ENCODE data around the gene DUOX2.

The DUOX2 gene

DNA sequence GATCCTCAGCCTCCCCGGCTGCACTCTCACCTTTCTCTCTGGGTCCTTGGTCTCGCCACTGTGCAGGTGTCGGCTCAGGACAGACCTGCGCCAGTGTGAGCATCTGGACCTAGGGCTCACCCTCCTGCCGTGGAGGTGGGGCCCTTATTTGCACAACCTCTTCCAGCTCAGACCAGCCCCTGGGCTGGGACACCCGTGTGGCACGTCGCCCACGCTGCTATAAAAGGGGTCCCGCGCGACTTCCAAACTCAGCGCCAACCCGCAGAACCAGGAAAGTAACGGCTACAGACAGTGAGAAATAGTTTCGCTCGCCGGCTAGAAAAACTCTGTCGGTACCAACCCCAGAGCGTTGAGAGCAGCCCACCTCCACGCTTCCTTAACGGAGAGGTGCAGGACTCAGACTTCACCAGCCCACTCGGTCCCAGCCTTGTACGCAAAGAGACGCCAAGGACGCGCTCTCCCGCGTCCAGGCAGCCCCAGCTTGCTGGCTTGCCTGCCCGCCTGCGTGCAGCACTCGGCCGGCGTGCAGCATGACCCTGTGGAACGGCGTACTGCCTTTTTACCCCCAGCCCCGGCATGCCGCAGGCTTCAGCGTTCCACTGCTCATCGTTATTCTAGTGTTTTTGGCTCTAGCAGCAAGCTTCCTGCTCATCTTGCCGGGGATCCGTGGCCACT is at the start of gene DUOX2, which contains the start of gene DUOXA2:
DUOX2 (minus strand) TSS at position 97 of the 675 bp plus-strand sequence. CDS start 761 bp downstream, outside the sequence.
DUOXA2 (plus strand) TSS at position 251 of the 675 bp plus-strand sequence; CDS start at position 531, 280 bp downstream.
- DNase-seq, result no peak
- in situ Hi-C loops (cut with HindIII; ENCODE audit: low pct_ligation_motif_present, low pct_unique_long_range_greater_than_20kb, low sequenced_read_pairs), result no loop called here

DNA sequence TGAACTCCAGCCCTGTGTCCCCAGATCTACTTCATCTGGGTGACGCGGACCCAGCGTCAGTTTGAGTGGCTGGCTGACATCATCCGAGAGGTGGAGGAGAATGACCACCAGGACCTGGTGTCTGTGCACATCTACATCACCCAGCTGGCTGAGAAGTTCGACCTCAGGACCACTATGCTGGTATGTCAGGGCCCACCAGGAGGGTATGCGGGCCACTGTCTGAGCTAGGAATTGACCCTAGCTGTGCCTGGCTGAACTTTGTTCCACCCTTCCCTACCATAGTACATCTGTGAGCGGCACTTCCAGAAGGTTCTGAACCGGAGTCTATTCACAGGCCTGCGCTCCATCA is 49.5 kb upstream of the DUOX2 start:
- in situ Hi-C loops (cut with HindIII; ENCODE audit: low pct_ligation_motif_present, low pct_unique_long_range_greater_than_20kb, low sequenced_read_pairs), result no loop called here
- DNase-seq, result no peak

GRCh38 chr15:45162771-45163507 is 49.0 kb upstream of the DUOX2 start:
- DNase-seq, result peak; percentile 79
- in situ Hi-C loops (cut with HindIII; ENCODE audit: low pct_ligation_motif_present, low pct_unique_long_range_greater_than_20kb, low sequenced_read_pairs), result no loop called here

- in situ Hi-C loops (cut with HindIII; ENCODE audit: low pct_ligation_motif_present, low pct_unique_long_range_greater_than_20kb, low sequenced_read_pairs), result no loop called here
- DNase-seq, result no peak
These were observed 47.7 kb upstream of the DUOX2 start for GRCh38 chr15:45161666-45162065.

DNA sequence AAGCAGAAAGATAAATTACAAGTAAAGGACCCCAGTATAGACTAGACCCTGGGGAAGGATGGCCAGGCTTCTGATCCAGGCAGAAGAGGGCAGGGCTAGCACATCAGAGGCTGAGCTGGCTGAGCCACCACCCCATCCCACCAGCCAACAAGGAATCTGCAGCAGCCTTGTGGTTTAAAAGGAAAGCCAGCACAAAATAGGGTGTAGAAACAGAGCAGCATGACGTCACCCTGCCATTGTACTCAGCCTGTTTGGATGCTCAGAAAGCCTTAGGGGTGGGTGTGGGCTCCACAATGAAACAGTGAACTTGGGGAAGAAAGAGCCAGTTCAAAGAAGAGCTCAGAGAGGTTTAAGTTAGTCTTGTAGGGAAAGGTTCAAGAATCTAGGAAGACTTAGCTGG is 44.0 kb upstream of the DUOX2 start:
- in situ Hi-C loops (cut with HindIII; ENCODE audit: low pct_ligation_motif_present, low pct_unique_long_range_greater_than_20kb, low sequenced_read_pairs), result no loop called here
- no peak for DNase-seq

DNA sequence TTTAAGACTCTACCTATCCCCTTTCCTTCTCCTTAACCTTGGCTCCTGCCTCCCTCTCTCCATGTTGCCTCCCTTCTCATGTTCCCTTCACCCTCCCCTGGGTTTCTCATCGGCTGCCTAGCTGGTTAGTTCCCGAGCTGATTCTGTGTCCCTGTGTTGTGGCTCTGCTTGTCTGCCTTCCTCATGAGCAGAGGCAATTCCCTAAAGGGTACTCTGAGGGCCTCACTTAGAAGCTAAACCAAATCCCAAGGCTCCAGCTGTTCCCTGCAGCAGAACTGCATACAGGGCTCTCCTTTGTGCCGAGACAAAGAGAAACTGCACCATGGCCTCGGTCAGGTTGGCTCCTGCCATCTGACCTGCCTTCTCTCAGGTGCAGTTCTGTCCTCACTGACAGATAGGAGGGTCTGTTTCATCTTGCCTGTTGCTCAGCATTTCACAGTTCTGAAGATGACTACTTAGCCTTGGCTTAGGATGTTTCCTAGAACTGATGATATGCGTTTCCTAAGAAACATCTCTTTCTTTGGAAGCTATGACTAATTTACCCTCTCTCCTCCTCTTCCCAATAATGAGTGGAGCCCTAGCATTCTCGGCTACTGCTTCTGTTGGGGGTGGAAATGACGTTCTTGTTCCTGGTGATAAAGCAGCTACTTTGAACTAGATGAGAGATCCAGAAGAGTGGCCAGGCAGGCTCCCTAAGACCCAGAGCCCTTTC is 42.9 kb upstream of the DUOX2 start:
- DNase-seq, result no peak
- in situ Hi-C loops (cut with HindIII; ENCODE audit: low pct_ligation_motif_present, low pct_unique_long_range_greater_than_20kb, low sequenced_read_pairs), result no loop called here

- in situ Hi-C loops (cut with HindIII; ENCODE audit: low pct_ligation_motif_present, low pct_unique_long_range_greater_than_20kb, low sequenced_read_pairs), result no loop called here
- DNase-seq, result no peak
These were observed 41.8 kb upstream of the DUOX2 start for GRCh38 chr15:45155739-45156138.

GRCh38 chr15:45151998-45152828 is 38.2 kb upstream of the DUOX2 start:
- DNase-seq, result no peak
- in situ Hi-C loops (cut with HindIII; ENCODE audit: low pct_ligation_motif_present, low pct_unique_long_range_greater_than_20kb, low sequenced_read_pairs), result no loop called here

DNA sequence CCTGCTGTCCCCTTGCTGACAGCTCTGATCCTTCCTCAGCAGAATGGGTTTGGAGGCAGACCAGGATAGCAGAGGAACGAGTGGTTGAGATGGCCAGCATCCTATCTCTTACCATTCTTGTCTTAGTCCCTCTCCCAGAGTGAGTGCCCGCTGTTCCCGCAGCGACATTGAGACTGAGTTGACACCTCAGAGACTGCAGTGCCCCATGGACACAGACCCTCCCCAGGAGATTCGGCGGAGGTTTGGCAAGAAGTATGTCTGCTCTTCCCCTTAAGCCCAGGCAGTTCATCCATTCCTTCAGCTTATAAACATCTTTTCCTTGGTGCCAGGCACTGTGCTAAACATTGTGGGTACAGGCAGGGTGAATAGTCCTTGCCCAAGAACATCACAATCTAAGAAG is 37.0 kb upstream of the DUOX2 start:
- in situ Hi-C loops (cut with HindIII; ENCODE audit: low pct_ligation_motif_present, low pct_unique_long_range_greater_than_20kb, low sequenced_read_pairs), result no loop called here

GRCh38 chr15:45150481-45150880 is 36.5 kb upstream of the DUOX2 start:
- no peak for DNase-seq

More for the DNA sequence above, 37.0 kb upstream of the DUOX2 start:
- DNase-seq, result no peak

GRCh38 chr15:45149060-45149459 is 35.1 kb upstream of the DUOX2 start:
- in situ Hi-C loops (cut with HindIII; ENCODE audit: low pct_ligation_motif_present, low pct_unique_long_range_greater_than_20kb, low sequenced_read_pairs), result no loop called here

More at GRCh38 chr15:45150481-45150880, 36.5 kb upstream of the DUOX2 start:
- in situ Hi-C loops (cut with HindIII; ENCODE audit: low pct_ligation_motif_present, low pct_unique_long_range_greater_than_20kb, low sequenced_read_pairs), result no loop called here

DNA sequence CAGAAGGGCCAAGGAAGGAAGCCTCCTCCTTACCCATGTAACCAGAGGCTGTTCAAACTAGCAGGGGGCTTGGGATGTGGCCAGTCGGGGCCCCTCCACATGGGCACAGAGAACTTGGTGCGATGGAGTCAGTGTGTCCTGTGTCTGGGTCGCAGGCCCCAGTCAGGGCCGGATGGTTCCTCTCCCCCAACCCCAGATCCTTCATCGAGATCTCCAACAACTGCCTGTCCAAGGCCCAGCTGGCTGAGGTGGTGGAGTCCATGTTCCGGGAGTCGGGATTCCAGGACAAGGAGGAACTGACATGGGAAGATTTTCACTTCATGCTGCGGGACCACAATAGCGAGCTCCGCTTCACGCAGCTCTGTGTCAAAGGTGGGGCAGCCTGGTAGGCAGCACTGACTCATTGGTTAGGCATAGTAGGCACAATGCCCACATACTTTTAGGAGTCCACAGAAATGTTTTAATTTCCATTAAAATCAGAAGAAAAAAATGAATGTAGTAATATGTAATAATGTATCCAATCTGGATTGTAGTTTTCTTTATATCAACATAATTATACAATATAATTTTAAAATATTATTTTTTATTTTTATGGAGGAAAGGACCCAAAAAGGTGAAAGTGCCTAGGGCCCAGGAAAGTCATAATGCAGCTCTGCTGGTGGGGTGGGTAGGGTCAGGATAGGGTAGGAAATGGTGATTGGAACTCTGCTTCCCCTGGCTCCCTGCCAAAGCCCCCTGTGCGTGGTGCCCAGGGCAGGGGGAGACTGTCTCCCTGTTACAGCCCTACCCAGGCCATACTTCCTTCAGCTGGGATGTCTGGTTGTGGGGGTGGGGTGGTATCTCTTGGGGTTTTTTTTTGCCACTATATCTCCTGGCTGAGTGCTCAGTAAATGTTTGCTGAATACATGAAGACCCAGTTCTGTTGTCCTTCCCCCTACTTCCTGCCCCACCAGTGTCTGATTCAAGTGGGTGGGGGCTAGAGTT is 34.4 kb upstream of the DUOX2 start:
- no peak for DNase-seq
- in situ Hi-C loops (cut with HindIII; ENCODE audit: low pct_ligation_motif_present, low pct_unique_long_range_greater_than_20kb, low sequenced_read_pairs), result no loop called here

More at GRCh38 chr15:45149060-45149459, 35.1 kb upstream of the DUOX2 start:
- no peak for DNase-seq

DNA sequence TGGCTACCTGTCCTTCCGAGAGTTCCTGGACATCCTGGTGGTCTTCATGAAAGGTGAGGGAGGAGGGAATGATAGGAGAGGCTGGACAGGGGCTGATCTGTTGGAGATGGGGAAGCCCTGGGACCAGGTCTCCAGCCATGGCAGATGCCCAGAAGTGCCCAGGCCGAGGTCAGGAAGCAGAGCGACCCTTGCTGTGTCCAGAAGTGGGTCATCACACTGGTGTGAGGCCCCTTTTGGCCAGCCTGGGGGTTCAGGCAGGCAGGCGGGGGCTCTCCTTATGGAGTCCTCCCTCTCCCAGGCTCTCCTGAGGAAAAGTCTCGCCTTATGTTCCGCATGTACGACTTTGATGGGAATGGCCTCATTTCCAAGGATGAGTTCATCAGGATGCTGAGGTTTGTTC is 33.6 kb upstream of the DUOX2 start:
- no peak for DNase-seq
- in situ Hi-C loops (cut with HindIII; ENCODE audit: low pct_ligation_motif_present, low pct_unique_long_range_greater_than_20kb, low sequenced_read_pairs), result no loop called here

DNA sequence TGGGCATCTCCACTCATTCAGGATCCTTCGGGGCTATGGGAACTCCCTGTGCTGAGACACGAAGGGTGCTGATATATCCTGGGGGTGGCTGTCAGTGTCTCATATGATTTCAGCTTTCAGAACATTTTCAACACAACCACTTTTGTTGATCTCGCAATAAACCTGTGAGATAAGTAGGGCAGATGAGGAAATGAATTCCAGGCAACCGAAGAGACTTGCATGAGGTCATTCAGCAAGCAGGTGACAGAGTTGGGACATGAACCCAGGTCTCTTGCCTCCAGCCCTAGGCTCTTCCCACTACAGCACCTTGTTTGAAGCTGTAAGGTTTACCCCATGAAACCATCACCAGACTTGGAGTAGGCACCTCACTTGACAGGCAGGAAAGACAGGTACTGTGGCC is 32.4 kb upstream of the DUOX2 start:
- DNase-seq, result no peak
- in situ Hi-C loops (cut with HindIII; ENCODE audit: low pct_ligation_motif_present, low pct_unique_long_range_greater_than_20kb, low sequenced_read_pairs), result no loop called here

- DNase-seq, result no peak
- in situ Hi-C loops (cut with HindIII; ENCODE audit: low pct_ligation_motif_present, low pct_unique_long_range_greater_than_20kb, low sequenced_read_pairs), result no loop called here
These were observed 30.8 kb upstream of the DUOX2 start for GRCh38 chr15:45144775-45145174.

DNA sequence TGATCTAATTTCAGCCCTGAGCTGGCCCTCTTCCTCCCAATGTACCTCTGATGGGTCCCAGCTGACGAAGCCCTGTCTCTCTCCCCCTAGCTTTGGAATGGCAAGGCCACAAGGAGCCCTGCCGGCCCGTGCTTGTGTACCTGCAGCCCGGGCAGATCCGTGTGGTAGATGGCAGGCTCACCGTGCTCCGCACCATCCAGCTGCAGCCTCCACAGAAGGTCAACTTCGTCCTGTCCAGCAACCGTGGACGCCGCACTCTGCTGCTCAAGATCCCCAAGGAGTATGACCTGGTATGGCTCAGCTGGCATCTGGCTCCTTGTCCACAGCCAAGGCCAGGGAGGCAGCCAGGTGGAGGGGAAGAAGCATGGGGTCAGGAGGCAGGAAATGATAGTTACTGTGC is 30.0 kb upstream of the DUOX2 start:
- in situ Hi-C loops (cut with HindIII; ENCODE audit: low pct_ligation_motif_present, low pct_unique_long_range_greater_than_20kb, low sequenced_read_pairs), result no loop called here

DNA sequence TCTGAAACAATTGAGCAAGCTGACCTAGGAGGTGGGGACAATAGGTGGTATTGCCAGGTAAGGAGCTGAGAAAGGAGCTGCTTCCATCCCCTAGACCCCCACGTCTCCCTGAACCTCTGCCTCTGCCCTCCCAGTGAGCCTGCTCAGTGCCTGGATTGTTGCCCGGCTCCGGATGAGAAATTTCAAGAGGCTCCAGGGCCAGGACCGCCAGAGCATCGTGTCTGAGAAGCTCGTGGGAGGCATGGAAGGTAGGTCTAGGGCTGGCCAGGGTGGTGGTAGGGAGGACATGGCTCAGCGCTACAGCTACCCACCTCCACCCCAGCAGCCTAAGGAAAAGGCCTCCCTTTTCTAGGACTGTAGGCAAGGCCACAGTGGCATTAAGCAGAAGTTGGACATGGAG is 29.1 kb upstream of the DUOX2 start:
- in situ Hi-C loops (cut with HindIII; ENCODE audit: low pct_ligation_motif_present, low pct_unique_long_range_greater_than_20kb, low sequenced_read_pairs), result no loop called here
- DNase-seq, result no peak

More for the DNA sequence above, 30.0 kb upstream of the DUOX2 start:
- no peak for DNase-seq

Measured in ACHN (cell line).